HCT116 (cell line): ENCODE results near the gene SELENOK. TPM values are rescaled to one million over a fixed set of nuclear protein-coding genes. Genes with fewer than 3 reads are reported as not detected.

Source experiments
- ATAC-seq: fragments of 200-7000 bp; cut with Tn5 transposase; 2 replicates; pipeline ENCODE4 v1.9.1; 2020; ENCODE audit warnings: mild to moderate bottlenecking, moderate library complexity
- BruUV-seq: library from RNA; stranded (reverse); fragments of 400-500 nt; replicated peaks from 2 replicates; lab custom pipeline; 2021; lab: Mats Ljungman, UMichigan
- CTCF ChIA-PET: fragments of 300-600 bp; sonication (Branson Sonifier 250); formaldehyde crosslinking; loops from one replicate; lab custom pipeline; 2021; ENCODE audit warnings: antibody characterized with exemption; lab: Charles Lee
- POLR2A ChIA-PET: fragments of 300-600, 350-600 bp; sonication (Branson Sonifier 250); formaldehyde crosslinking; loops from one replicate; lab custom pipeline; 2021; ENCODE audit warnings: antibody characterized with exemption; lab: Charles Lee
- RAD21 ChIA-PET, 2 experiments: fragments of 300-600 bp; sonication (Branson Sonifier 250); formaldehyde crosslinking; loops; one replicate each; lab custom pipeline; 2023; ENCODE audit warnings: low total read pairs in 2 of 2; ENCODE audit not compliant: uncharacterized antibody in 2 of 2, unreplicated experiment in 2 of 2, low non-redundant PET in 1 of 2; lab: Charles Lee
- DNase-seq: peaks from one replicate; pipeline ENCODE4 v3.0.0-alpha.2; 2010; ENCODE audit warnings: low read depth, low spot score
- H2AFZ ChIP-seq: fragments of 200-600 bp; shearing (Covaris generic), sonication (generic); 2 replicates; pipeline ENCODE4 v1.6.1; 2017; ENCODE audit warnings: low read depth, mixed run types, mixed read lengths, antibody characterized with exemption, low read length; ENCODE audit not compliant: poor library complexity, severe bottlenecking
- H3K27ac ChIP-seq: 2 replicates; pipeline ENCODE4 v1.5.1; 2012; ENCODE audit warnings: low read depth, low read length
- H3K27me3 ChIP-seq: fragments of 200-600 bp; sonication (generic); 2 replicates; pipeline ENCODE4 v1.6.1; 2016; ENCODE audit warnings: mixed run types, low read length, mixed read lengths; ENCODE audit not compliant: insufficient read depth
- H3K36me3 ChIP-seq, 2 experiments: fragments of 200-500 bp in 1 of 2; fragments of 200-600 bp in 1 of 2; sonication (Bioruptor generic) in 1 of 2; sonication (generic) in 1 of 2; 2 replicates each; pipeline versions ENCODE4 v1.5.1 to v1.6.1; 2014 to 2016; ENCODE audit warnings: low read length in 2 of 2, inconsistent platforms in 1 of 2, mixed read lengths in 1 of 2, mixed run types in 1 of 2; ENCODE audit not compliant: insufficient read depth in 2 of 2, control insufficient read depth in 1 of 2
- H3K4me1 ChIP-seq, 2 experiments: fragments of 200-600 bp in 1 of 2; sonication (generic) in 1 of 2; 2 replicates each; pipeline versions ENCODE4 v1.5.1 to v1.6.1; 2012 to 2017; ENCODE audit warnings: low read length in 2 of 2, inconsistent platforms in 1 of 2, mild to moderate bottlenecking in 1 of 2, mixed read lengths in 1 of 2, mixed run types in 1 of 2, moderate library complexity in 1 of 2; ENCODE audit not compliant: insufficient read depth in 2 of 2, control insufficient read depth in 1 of 2
- H3K4me2 ChIP-seq: fragments of 200-600 bp; sonication (generic); 2 replicates; pipeline ENCODE4 v1.6.1; 2017; ENCODE audit warnings: mixed run types, low read length, mixed read lengths
- H3K4me3 ChIP-seq, 2 experiments: fragments of 200-600 bp in 1 of 2; sonication (generic) in 1 of 2; replicated peaks in 1 of 2; 2 replicates each; pipeline ENCODE4 v1.5.1; 2011 to 2016; ENCODE audit warnings: low read length in 2 of 2, control low read depth in 1 of 2, low read depth in 1 of 2, mild to moderate bottlenecking in 1 of 2, mixed read lengths in 1 of 2, mixed run types in 1 of 2
- H3K79me2 ChIP-seq: fragments of 200-600 bp; sonication (generic); 2 replicates; pipeline ENCODE4 v1.6.1; 2017; ENCODE audit warnings: mild to moderate bottlenecking, mixed run types, low read length, moderate library complexity, mixed read lengths; ENCODE audit not compliant: insufficient read depth
- H3K9ac ChIP-seq: fragments of 200-600 bp; sonication (generic); 2 replicates; pipeline ENCODE4 v1.6.1; 2016; ENCODE audit warnings: low read length, mixed read lengths
- H3K9me2 ChIP-seq: fragments of 200-600 bp; sonication (generic), shearing (Covaris generic); 2 replicates; pipeline ENCODE4 v1.6.1; 2017; ENCODE audit warnings: mixed run types, mild to moderate bottlenecking, moderate library complexity; ENCODE audit not compliant: insufficient read depth
- H3K9me3 ChIP-seq, 2 experiments: fragments of 200-500 bp in 1 of 2; fragments of 200-600 bp in 1 of 2; sonication (Bioruptor generic) in 1 of 2; sonication (generic) in 1 of 2; 2 replicates each; pipeline ENCODE4 v1.6.1; 2014 to 2017; ENCODE audit warnings: low read length in 2 of 2, mixed read lengths in 2 of 2, inconsistent platforms in 1 of 2, low read depth in 1 of 2, mild to moderate bottlenecking in 1 of 2, mixed run types in 1 of 2, moderate library complexity in 1 of 2; ENCODE audit not compliant: control insufficient read depth in 1 of 2, insufficient read depth in 1 of 2
- H4K20me1 ChIP-seq: fragments of 200-600 bp; sonication (generic), shearing (Covaris generic); 2 replicates; pipeline ENCODE4 v1.6.1; 2017; ENCODE audit warnings: mixed run types, mild to moderate bottlenecking, moderate library complexity; ENCODE audit not compliant: insufficient read depth
- CBX3 ChIP-seq: IDR thresholded peaks from 2 replicates; pipeline ENCODE4 v1.6.1; 2012; ENCODE audit warnings: low read depth
- EGR1 ChIP-seq: IDR thresholded peaks from 2 replicates; pipeline ENCODE4 v1.6.1; 2012; ENCODE audit warnings: low read depth
- EZH2 ChIP-seq: fragments of 200-600 bp; sonication (generic); IDR thresholded peaks from 2 replicates; pipeline ENCODE4 v1.6.1; 2017; ENCODE audit warnings: antibody characterized with exemption, mixed run types
- POLR2AphosphoS5 ChIP-seq: IDR thresholded peaks from 2 replicates; pipeline ENCODE4 v1.6.1; 2011; ENCODE audit warnings: mild to moderate bottlenecking, low read depth, low read length, moderate library complexity
- RAD21 ChIP-seq: IDR thresholded peaks from 2 replicates; pipeline ENCODE4 v1.6.1; 2012; ENCODE audit warnings: low read depth, mild to moderate bottlenecking
- REST ChIP-seq: IDR thresholded peaks from 2 replicates; pipeline ENCODE4 v1.6.1; 2012; ENCODE audit warnings: low read depth
- SIN3A ChIP-seq: IDR thresholded peaks from 2 replicates; pipeline ENCODE4 v1.6.1; 2012; ENCODE audit warnings: low read depth
- TCF7L2 ChIP-seq: IDR thresholded peaks from 2 replicates; pipeline ENCODE4 v1.7.0; 2011; ENCODE audit warnings: borderline replicate concordance, inconsistent platforms; ENCODE audit not compliant: insufficient read depth, insufficient read length; ENCODE audit errors: extremely low read depth
- YY1 ChIP-seq: IDR thresholded peaks from 2 replicates; pipeline ENCODE4 v1.6.1; 2011; ENCODE audit warnings: low read length, low read depth, moderate library complexity, mild to moderate bottlenecking; ENCODE audit not compliant: insufficient replicate concordance; ENCODE audit errors: extremely low read depth
- ZBTB33 ChIP-seq: IDR thresholded peaks from 2 replicates; pipeline ENCODE4 v1.6.1; 2011; ENCODE audit warnings: mild to moderate bottlenecking, low read length, moderate library complexity; ENCODE audit not compliant: insufficient replicate concordance; ENCODE audit errors: extremely low read depth
- ZFX ChIP-seq: fragments of 450-650 bp; IDR thresholded peaks from 2 replicates; pipeline ENCODE4 v1.6.1; 2017
- intact Hi-C: fragments of 100-400 bp; cut with micrococcal nuclease; formaldehyde crosslinking; loops from 2 replicates; pipeline ENCODE4 v1.10.0; 2022
- total RNA-seq: library from RNA; stranded (reverse); gene quantifications from one replicate; pipeline ENCODE4 v1.2.1, GENCODE V29; 2021; ENCODE audit not compliant: unreplicated experiment
- TF ChIP-seq, protein P1 (sequence below): IDR thresholded peaks from 2 replicates; pipeline ENCODE4 v1.6.1; 2012

The SELENOK gene
- total RNA-seq, 1 experiment from 2014 or later = 35.1 TPM

- POLR2A ChIA-PET = no interaction called here
- intact Hi-C loops = loop anchor here (2.0 to 10.0 kb wide), 3 partner anchors 436 to 1246 kb away; no protein-coding TSS in a partner anchor
Measured at GRCh38 chr3:53939086-53939582, 47.5 kb upstream of the SELENOK start.

More at GRCh38 chr3:53939086-53939582, 47.5 kb upstream of the SELENOK start:
- Histone ChIP-seq H3K4me1 (no peaks in the 10 kb centered on the region), H3K4me2 (no peak overlapping the region), H3K27me3 (0 out of 2 replicates have a peak, but pooled peaks cover 3% of the 10 kb centered on the region), H3K79me2 (no peaks in the 10 kb centered on the region), H3K9ac (no peak overlapping the region), H3K36me3 (no peaks in the 10 kb centered on the region), H2AFZ (no peak overlapping the region), H3K9me3 (no peaks in the 10 kb centered on the region), H4K20me1 (no peaks in the 10 kb centered on the region), H3K4me3 (no peak overlapping the region), H3K9me2 (no peaks in the 10 kb centered on the region), H3K27ac (no peak overlapping the region)
- ATAC-seq (no peak), DNase-seq (no peak)
- CTCF ChIA-PET = interaction anchor here (0.9 to 2.3 kb wide), 8 partner anchors 10 to 1242 kb away, joined by 3 to 31 read pairs (median 4); no protein-coding TSS in a partner anchor
- BruUV-seq = no TSS peak
- TF ChIP-seq REST (no peak), ZFX (no peak), CBX3 (no peak), POLR2AphosphoS5 (no peak), YY1 (no peak), TCF7L2 (no peak), EZH2 (no peak), SIN3A (no peak), RAD21 (no peak), ZBTB33 (no peak), EGR1 (no peak)
- TF ChIP-seq, protein P1, sequence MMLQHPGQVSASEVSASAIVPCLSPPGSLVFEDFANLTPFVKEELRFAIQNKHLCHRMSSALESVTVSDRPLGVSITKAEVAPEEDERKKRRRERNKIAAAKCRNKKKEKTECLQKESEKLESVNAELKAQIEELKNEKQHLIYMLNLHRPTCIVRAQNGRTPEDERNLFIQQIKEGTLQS = no peak
- RAD21 ChIA-PET = interaction anchor here (0.6 to 1.4 kb wide), 3 partner anchors 17 to 1577 kb away, joined by 3 to 6 read pairs (median 4); no protein-coding TSS in a partner anchor
